Loucy (cell line): ENCODE data around the gene ISLR.

ENCODE experiments used
- H2AFZ ChIP-seq: fragments of 200-600 bp; sonication (generic); 2 replicates; pipeline ENCODE4 v1.6.0; 2016; ENCODE audit warnings: antibody characterized with exemption, mild to moderate bottlenecking, low read length, moderate library complexity
- H3F3A ChIP-seq: fragments of 200-600 bp; 2 replicates; pipeline ENCODE4 v1.6.0; 2016; ENCODE audit warnings: antibody characterized with exemption, low read depth, mild to moderate bottlenecking
- H3K27me3 ChIP-seq: fragments of 200-600 bp; sonication (generic); 2 replicates; pipeline ENCODE4 v1.6.1; 2014; ENCODE audit warnings: low read length, mild to moderate bottlenecking; ENCODE audit not compliant: insufficient read depth, poor library complexity, severe bottlenecking
- H3K36me3 ChIP-seq: fragments of 200-600 bp; sonication (generic); 2 replicates; pipeline ENCODE4 v1.6.1; 2016; ENCODE audit warnings: low read length; ENCODE audit not compliant: insufficient read depth
- H3K4me1 ChIP-seq: fragments of 200-600 bp; sonication (generic); 2 replicates; pipeline ENCODE4 v1.5.1; 2014; ENCODE audit warnings: low read length, mild to moderate bottlenecking; ENCODE audit not compliant: insufficient read depth, poor library complexity, severe bottlenecking
- H3K4me2 ChIP-seq: fragments of 200-600 bp; sonication (generic); 2 replicates; pipeline ENCODE4 v1.6.0; 2014; ENCODE audit warnings: antibody characterized with exemption, low read length, low read depth, mild to moderate bottlenecking; ENCODE audit not compliant: poor library complexity, severe bottlenecking
- H3K4me3 ChIP-seq: fragments of 200-600 bp; sonication (generic); 2 replicates; pipeline ENCODE4 v1.5.1; 2014; ENCODE audit warnings: low read length, mild to moderate bottlenecking, mixed read lengths; ENCODE audit not compliant: poor library complexity, severe bottlenecking
- H3K79me2 ChIP-seq: fragments of 200-600 bp; sonication (generic); 2 replicates; pipeline ENCODE4 v1.6.1; 2014; ENCODE audit warnings: low read length; ENCODE audit not compliant: insufficient read depth
- H3K9ac ChIP-seq: fragments of 200-600 bp; sonication (generic); 2 replicates; pipeline ENCODE4 v1.6.0; 2014; ENCODE audit warnings: mild to moderate bottlenecking, low read depth, low read length, moderate library complexity; ENCODE audit not compliant: poor library complexity, severe bottlenecking
- H3K9me2 ChIP-seq: fragments of 200-600 bp; sonication (generic); replicated peaks from 2 replicates; pipeline ENCODE4 v1.6.1; 2016; ENCODE audit warnings: low read depth, low read length, mixed read lengths
- H3K9me3 ChIP-seq: fragments of 200-600 bp; sonication (generic); 2 replicates; pipeline ENCODE4 v1.6.1; 2014; ENCODE audit warnings: mild to moderate bottlenecking, antibody characterized with exemption, low read length, low read depth; ENCODE audit not compliant: insufficient read depth
- H4K20me1 ChIP-seq: fragments of 200-600 bp; sonication (generic); 2 replicates; pipeline ENCODE4 v1.6.0; 2014; ENCODE audit warnings: antibody characterized with exemption, low read length, mild to moderate bottlenecking; ENCODE audit not compliant: insufficient read depth, poor library complexity, severe bottlenecking
- EZH2phosphoT487 ChIP-seq: fragments of 200-600 bp; IDR thresholded peaks from 2 replicates; pipeline ENCODE4 v1.6.1; 2018; ENCODE audit warnings: antibody characterized with exemption, mild to moderate bottlenecking, moderate library complexity, borderline replicate concordance
- TF ChIP-seq, protein P1 (sequence below): fragments of 200-600 bp; sonication (generic); conservative IDR thresholded peaks from 2 replicates; pipeline ENCODE4 v1.5.1; 2014; ENCODE audit warnings: mild to moderate bottlenecking, antibody characterized with exemption, low read length

ISLR gene

DNA sequence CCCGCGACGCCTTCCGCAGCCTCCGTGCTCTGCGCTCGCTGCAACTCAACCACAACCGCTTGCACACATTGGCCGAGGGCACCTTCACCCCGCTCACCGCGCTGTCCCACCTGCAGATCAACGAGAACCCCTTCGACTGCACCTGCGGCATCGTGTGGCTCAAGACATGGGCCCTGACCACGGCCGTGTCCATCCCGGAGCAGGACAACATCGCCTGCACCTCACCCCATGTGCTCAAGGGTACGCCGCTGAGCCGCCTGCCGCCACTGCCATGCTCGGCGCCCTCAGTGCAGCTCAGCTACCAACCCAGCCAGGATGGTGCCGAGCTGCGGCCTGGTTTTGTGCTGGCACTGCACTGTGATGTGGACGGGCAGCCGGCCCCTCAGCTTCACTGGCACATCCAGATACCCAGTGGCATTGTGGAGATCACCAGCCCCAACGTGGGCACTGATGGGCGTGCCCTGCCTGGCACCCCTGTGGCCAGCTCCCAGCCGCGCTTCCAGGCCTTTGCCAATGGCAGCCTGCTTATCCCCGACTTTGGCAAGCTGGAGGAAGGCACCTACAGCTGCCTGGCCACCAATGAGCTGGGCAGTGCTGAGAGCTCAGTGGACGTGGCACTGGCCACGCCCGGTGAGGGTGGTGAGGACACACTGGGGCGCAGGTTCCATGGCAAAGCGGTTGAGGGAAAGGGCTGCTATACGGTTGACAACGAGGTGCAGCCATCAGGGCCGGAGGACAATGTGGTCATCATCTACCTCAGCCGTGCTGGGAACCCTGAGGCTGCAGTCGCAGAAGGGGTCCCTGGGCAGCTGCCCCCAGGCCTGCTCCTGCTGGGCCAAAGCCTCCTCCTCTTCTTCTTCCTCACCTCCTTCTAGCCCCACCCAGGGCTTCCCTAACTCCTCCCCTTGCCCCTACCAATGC, 2.0 kb downstream of the ISLR start:
- Histone ChIP-seq H3K27me3 (no peaks in the 10 kb centered on the region), H3K4me2 (no peak overlapping the region), H3K4me3 (no peak overlapping the region), H3K36me3 (peaks cover 11% of the 10 kb centered on the region; the same call in 1 of the 2 replicates), H3K4me1 (no peaks in the 10 kb centered on the region), H3F3A (no peaks in the 10 kb centered on the region), H3K9ac (no peak overlapping the region), H3K9me2 (no peaks in the 10 kb centered on the region), H2AFZ (no peak overlapping the region), H4K20me1 (no peaks in the 10 kb centered on the region), H3K79me2 (no peaks in the 10 kb centered on the region), H3K9me3 (no peaks in the 10 kb centered on the region)
- TF ChIP-seq, protein P1, sequence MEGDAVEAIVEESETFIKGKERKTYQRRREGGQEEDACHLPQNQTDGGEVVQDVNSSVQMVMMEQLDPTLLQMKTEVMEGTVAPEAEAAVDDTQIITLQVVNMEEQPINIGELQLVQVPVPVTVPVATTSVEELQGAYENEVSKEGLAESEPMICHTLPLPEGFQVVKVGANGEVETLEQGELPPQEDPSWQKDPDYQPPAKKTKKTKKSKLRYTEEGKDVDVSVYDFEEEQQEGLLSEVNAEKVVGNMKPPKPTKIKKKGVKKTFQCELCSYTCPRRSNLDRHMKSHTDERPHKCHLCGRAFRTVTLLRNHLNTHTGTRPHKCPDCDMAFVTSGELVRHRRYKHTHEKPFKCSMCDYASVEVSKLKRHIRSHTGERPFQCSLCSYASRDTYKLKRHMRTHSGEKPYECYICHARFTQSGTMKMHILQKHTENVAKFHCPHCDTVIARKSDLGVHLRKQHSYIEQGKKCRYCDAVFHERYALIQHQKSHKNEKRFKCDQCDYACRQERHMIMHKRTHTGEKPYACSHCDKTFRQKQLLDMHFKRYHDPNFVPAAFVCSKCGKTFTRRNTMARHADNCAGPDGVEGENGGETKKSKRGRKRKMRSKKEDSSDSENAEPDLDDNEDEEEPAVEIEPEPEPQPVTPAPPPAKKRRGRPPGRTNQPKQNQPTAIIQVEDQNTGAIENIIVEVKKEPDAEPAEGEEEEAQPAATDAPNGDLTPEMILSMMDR, result no peak
- TF ChIP-seq EZH2phosphoT487, result no peak

DNA sequence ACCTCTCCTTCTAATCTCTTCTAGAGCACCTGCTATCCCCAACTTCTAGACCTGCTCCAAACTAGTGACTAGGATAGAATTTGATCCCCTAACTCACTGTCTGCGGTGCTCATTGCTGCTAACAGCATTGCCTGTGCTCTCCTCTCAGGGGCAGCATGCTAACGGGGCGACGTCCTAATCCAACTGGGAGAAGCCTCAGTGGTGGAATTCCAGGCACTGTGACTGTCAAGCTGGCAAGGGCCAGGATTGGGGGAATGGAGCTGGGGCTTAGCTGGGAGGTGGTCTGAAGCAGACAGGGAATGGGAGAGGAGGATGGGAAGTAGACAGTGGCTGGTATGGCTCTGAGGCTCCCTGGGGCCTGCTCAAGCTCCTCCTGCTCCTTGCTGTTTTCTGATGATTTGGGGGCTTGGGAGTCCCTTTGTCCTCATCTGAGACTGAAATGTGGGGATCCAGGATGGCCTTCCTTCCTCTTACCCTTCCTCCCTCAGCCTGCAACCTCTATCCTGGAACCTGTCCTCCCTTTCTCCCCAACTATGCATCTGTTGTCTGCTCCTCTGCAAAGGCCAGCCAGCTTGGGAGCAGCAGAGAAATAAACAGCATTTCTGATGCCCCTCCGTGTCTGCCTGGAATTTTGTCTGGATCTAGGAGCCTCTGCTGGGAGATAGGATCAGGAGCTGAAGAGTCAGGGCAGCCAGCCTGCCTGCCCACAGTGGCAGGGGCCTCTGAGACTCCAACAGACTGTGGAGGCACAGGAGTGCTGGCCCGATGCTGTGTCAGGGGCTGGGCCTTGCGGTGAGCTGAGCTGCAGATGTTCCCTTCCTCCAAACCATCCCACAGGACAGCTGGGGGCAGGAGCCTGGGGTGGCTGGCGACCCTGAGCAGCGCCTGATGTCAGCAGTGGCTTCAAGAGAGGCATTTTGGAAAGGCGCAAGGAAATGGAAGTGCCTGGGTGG, 3.0 kb downstream of the ISLR start:
- Histone ChIP-seq H3K27me3 (no peaks in the 10 kb centered on the region), H3K4me2 (no peak overlapping the region), H3K4me3 (no peak overlapping the region), H3K9ac (no peak overlapping the region), H3K4me1 (no peaks in the 10 kb centered on the region), H3K36me3 (peaks cover 16% of the 10 kb centered on the region; the same call in 1 of the 2 replicates), H3K9me3 (no peaks in the 10 kb centered on the region), H2AFZ (no peak overlapping the region), H3K79me2 (no peaks in the 10 kb centered on the region), H3K9me2 (no peaks in the 10 kb centered on the region), H4K20me1 (no peaks in the 10 kb centered on the region), H3F3A (no peaks in the 10 kb centered on the region)
- no peak for TF ChIP-seq EZH2phosphoT487
- TF ChIP-seq, protein P1, result no peak

DNA sequence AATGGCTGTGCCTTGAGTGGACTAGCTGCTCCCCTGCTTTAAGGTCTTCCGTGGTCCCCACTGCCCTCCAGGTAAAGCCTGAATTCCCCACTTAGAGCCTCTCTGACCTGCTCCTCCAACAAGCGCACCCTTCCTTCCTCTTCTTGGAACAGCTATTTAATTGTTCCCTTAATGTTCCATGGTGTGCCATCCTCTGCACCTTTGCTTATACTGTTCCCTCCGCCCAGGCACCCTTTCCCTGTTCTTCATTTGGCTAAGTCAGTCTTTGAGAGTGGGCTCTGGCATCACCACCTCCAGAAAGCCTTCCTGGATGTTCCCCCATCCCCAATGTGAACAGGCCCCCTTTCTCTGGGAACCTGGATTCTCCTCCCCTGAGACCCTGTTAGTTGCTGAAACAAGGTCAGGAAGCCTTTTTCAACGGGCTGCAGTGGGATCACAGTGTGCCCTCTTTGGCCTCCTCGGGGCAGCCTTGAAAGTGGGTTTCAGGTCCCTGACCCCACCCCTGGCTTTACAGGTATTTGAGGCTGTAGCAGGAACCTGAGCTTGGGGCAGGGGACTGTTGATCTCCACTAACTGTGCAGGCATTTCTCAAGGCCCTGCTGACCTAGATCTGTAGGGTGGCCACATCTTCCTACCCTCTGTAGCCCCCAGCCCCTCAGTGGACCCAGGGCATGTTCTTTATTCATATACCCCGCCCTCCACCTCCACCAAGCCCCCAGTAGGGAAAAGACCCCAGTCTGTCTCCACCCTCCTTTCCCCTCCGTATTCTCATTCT, 5.0 kb downstream of the ISLR start:
- Histone ChIP-seq H4K20me1 (no peaks in the 10 kb centered on the region), H3K79me2 (no peaks in the 10 kb centered on the region), H3F3A (no peaks in the 10 kb centered on the region), H3K27me3 (no peaks in the 10 kb centered on the region), H3K4me1 (no peaks in the 10 kb centered on the region), H3K9me2 (no peaks in the 10 kb centered on the region), H3K36me3 (peaks cover 24% of the 10 kb centered on the region; the same call in 1 of the 2 replicates), H3K4me2 (no peak overlapping the region), H3K4me3 (no peak overlapping the region), H3K9ac (no peak overlapping the region), H3K9me3 (no peaks in the 10 kb centered on the region), H2AFZ (no peak overlapping the region)
- TF ChIP-seq, protein P1, result no peak
- TF ChIP-seq EZH2phosphoT487, result no peak
